GM12873 (cell line): Measurements from ENCODE around the gene NTSR1.

Source experiments
- CTCF ChIP-seq: IDR thresholded peaks from 2 replicates; pipeline ENCODE4 v1.5.1; 2012; ENCODE audit warnings: low read depth, mild to moderate bottlenecking, moderate library complexity, low read length, control low read depth; ENCODE audit not compliant: insufficient read depth; ENCODE audit errors: missing control alignments

The NTSR1 gene

GRCh38 chr20:62706344-62706743 is 2.3 kb upstream of the NTSR1 start:
- no peak for TF ChIP-seq CTCF

- no peak for TF ChIP-seq CTCF
Measured at GRCh38 chr20:62706857-62707256, 1.8 kb upstream of the NTSR1 start.

GRCh38 chr20:62707276-62707920 is 1.2 kb upstream of the NTSR1 start:
- TF ChIP-seq CTCF: no peak

GRCh38 chr20:62707921-62708521 is 615 bp upstream of the NTSR1 start:
- peak; percentile 56 for TF ChIP-seq CTCF

- TF ChIP-seq CTCF: no peak
Measured at GRCh38 chr20:62709537-62709905, 885 bp downstream of the NTSR1 start.

GRCh38 chr20:62710221-62710885 is 1.7 kb downstream of the NTSR1 start:
- TF ChIP-seq CTCF: no peak

GRCh38 chr20:62710886-62711702 is 2.5 kb downstream of the NTSR1 start:
- TF ChIP-seq CTCF: no peak
